ENCODE results near the gene APOL3. TPM values are rescaled to one million over a fixed set of nuclear protein-coding genes. Genes with fewer than 3 reads are reported as not detected.
"Not testable (repeated sequence)": the region's sequence is repeated elsewhere in the genome, so short reads cannot be mapped to it uniquely, and the experiment has no call there.

The APOL3 gene
- total and polyA plus RNA-seq, 2 of the 13 experiments (the other 11 are each of a cell fraction or from before 2014, with no cell fraction given) = 3.8 to 5.4 TPM

DNA sequence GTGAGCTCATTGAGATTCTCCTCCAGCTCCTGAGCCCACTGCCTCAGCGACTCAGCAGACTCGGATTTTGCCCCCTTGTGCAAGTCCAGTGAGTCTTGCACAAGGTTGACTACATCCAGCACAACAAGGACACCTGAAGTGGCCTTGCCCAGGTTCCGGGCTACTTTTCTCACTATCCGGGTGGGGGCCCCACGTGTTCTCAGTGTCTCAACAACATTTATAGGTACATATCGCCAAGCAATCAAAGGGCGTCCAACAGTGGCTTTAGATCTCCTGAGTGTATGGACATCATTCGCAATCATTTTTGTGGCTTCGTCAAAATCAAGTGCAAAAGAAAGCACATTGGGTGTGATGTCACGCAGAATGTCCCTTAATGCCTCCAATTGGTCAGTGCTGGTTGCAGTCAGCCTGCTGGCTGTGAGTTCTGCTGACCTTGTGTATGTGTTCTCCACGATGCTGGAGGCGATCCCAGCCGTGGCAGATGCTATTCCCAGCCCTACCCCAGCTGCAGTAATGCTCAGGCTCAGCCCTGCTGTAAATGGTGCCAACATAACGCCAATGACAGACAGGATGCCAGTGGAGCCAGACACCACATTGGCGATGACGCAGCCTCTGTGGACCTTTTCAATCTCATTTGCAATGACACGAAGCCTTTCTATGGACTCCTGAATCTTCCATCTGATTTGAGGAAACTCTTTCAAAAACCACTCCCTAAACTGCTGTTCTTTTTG, 30.7 kb upstream of the APOL3 start:
- Histone ChIP-seq H3K9ac (ENCODE audit: insufficient read depth, low read depth, low read length) (no peak overlapping the region), H3K79me2 (ENCODE audit: insufficient read depth, low read length) (no peaks in the 10 kb centered on the region), H3K27ac (ENCODE audit: extremely low read length, insufficient read depth, low read length) (no peak overlapping the region), H2AFZ (ENCODE audit: low read length) (no peak overlapping the region), H3K27me3 (ENCODE audit: control insufficient read depth in 1 of 2, insufficient read depth in 2 of 2, low read length in 2 of 2) (no peaks in the 10 kb centered on the region; a peak in 1 of 5 replicates), H4K20me1 (ENCODE audit: insufficient read depth, low read length) (no peaks in the 10 kb centered on the region), H3K9me3 (ENCODE audit: low read length) (no peaks in the 10 kb centered on the region), H3K4me1 (ENCODE audit: insufficient read depth, low read length) (0 out of 2 replicates have a peak, but pooled peaks cover under 1% of the 10 kb centered on the region), H3K4me2 (ENCODE audit: low read depth, low read length) (no peak overlapping the region), H3K4me3 (replicated peaks in 1 of 3; ENCODE audit: insufficient read depth in 1 of 3, low read depth in 2 of 3, low read length in 3 of 3) (no peak overlapping the region), H3K36me3 (replicated peaks in 1 of 2; ENCODE audit: control insufficient read depth in 1 of 2, insufficient read depth in 2 of 2, low read length in 2 of 2) (no peaks in the 10 kb centered on the region)
- DNase-seq (ENCODE audit: low spot score) (no peak), ATAC-seq (no peak), FAIRE-seq (no peak)
- TF ChIP-seq, protein P1, sequence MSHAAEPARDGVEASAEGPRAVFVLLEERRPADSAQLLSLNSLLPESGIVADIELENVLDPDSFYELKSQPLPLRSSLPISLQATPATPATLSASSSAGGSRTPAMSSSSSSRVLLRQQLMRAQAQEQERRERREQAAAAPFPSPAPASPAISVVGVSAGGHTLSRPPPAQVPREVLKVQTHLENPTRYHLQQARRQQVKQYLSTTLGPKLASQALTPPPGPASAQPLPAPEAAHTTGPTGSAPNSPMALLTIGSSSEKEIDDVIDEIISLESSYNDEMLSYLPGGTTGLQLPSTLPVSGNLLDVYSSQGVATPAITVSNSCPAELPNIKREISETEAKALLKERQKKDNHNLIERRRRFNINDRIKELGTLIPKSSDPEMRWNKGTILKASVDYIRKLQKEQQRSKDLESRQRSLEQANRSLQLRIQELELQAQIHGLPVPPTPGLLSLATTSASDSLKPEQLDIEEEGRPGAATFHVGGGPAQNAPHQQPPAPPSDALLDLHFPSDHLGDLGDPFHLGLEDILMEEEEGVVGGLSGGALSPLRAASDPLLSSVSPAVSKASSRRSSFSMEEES (CRISPR knock-in tag; IDR thresholded peaks at IDR 0.05) = no peak
- TF ChIP-seq ZNF33B (CRISPR knock-in tag; IDR thresholded peaks at IDR 0.05) = no peak
- BruUV-seq (replicated peaks) = no TSS peak
- intact Hi-C loops (cut with micrococcal nuclease; ENCODE audit: unreplicated experiment) (no loop called here), in situ Hi-C loops (cut with HindIII; ENCODE audit: extremely low pct_ligation_motif_present, low pct_unique_long_range_greater_than_20kb) (no loop called here)
- CTCF ChIA-PET (ENCODE audit: low intra/inter-chr PET ratio, low total read pairs) = no interaction called here
- POLR2A ChIA-PET = no interaction called here
- WGBS (ENCODE audit: low lambda C conversion rate) = 68% methylated on average over 15 of the region's 17 CpGs

DNA sequence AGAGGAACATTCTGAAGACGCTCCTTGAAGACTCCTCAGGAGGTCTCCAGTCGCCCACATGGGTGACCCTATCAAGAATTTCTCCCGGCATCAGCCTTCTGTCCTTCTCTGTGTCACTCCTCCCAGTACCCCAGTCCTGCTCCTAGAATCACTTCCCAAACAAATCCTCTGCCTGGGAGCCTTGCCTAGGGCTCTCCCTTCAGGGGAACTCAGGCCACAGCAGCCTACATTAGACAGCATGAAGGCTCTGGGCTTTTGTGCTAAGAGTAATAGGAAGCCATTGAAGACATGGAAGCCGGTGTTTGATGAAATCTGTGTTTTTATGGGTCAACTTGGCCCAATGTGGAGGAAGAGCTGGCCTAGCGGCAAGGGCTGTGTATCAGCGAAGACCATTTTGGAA, 27.3 kb upstream of the APOL3 start:
- in situ Hi-C loops (cut with HindIII; ENCODE audit: extremely low pct_ligation_motif_present, low pct_unique_long_range_greater_than_20kb); BruUV-seq (replicated peaks); POLR2A ChIA-PET; H3K27ac ChIP-seq (ENCODE audit: extremely low read length, insufficient read depth, low read length); CTCF ChIA-PET (ENCODE audit: low intra/inter-chr PET ratio, low total read pairs); FAIRE-seq; H4K20me1 ChIP-seq (ENCODE audit: insufficient read depth, low read length); H3K4me1 ChIP-seq (ENCODE audit: insufficient read depth, low read length); H3K79me2 ChIP-seq (ENCODE audit: insufficient read depth, low read length); H3K9ac ChIP-seq (ENCODE audit: insufficient read depth, low read depth, low read length); H2AFZ ChIP-seq (ENCODE audit: low read length); H3K36me3 ChIP-seq (replicated peaks in 1 of 2; ENCODE audit: control insufficient read depth in 1 of 2, insufficient read depth in 2 of 2, low read length in 2 of 2); H3K9me3 ChIP-seq (ENCODE audit: low read length); intact Hi-C loops (cut with micrococcal nuclease; ENCODE audit: unreplicated experiment); H3K4me3 ChIP-seq (replicated peaks in 1 of 3; ENCODE audit: insufficient read depth in 1 of 3, low read depth in 2 of 3, low read length in 3 of 3); H3K4me2 ChIP-seq (ENCODE audit: low read depth, low read length); DNase-seq (ENCODE audit: low spot score): not testable (repeated sequence)
- ATAC-seq = peak; percentile 62
- H3K27me3 ChIP-seq (ENCODE audit: control insufficient read depth in 1 of 2, insufficient read depth in 2 of 2, low read length in 2 of 2) = peaks cover 2 to 17% of the 10 kb centered on the region in 2 experiments; a peak in 4 of 5 replicates
- WGBS (ENCODE audit: low lambda C conversion rate) = 63% methylated on average over 3 of the region's 6 CpGs

Data from HepG2 (cell line).